B cell (primary cell): Measurements from ENCODE around the gene ATF4. TPM values are rescaled to one million over a fixed set of nuclear protein-coding genes. Genes with fewer than 3 reads are reported as not detected.

Experiments
- ATAC-seq: fragments of 200-7000 bp; cut with Tn5 transposase; one replicate; pipeline ENCODE4 v1.10.0; 2021; ENCODE audit warnings: low read depth, mild to moderate bottlenecking, moderate number of reproducible peaks, moderate library complexity
- CTCF ChIA-PET: fragments of 350-600 bp; sonication (Branson Sonifier 250); formaldehyde crosslinking; loops from one replicate; lab custom pipeline; 2021; ENCODE audit warnings: antibody characterized with exemption, inconsistent platforms; lab: Charles Lee
- POLR2A ChIA-PET: fragments of 350-600 bp; sonication (Branson Sonifier 250); formaldehyde crosslinking; loops from one replicate; lab custom pipeline; 2021; ENCODE audit warnings: antibody characterized with exemption; lab: Charles Lee
- DNase-seq: peaks from one replicate; pipeline ENCODE4 v3.0.0; 2013
- H2AFZ ChIP-seq: 2 replicates; pipeline ENCODE4 v1.6.1; 2012; ENCODE audit warnings: mild to moderate bottlenecking, low read depth, low read length; ENCODE audit not compliant: insufficient read depth, poor library complexity, severe bottlenecking
- H3K27ac ChIP-seq, 2 donors: 1 replicate in 1 of 2; 2 replicates in 1 of 2; pipeline ENCODE4 v1.5.1; 2012 to 2013; ENCODE audit warnings: low read length in 2 of 2, mild to moderate bottlenecking in 2 of 2, moderate library complexity in 1 of 2
- H3K27me3 ChIP-seq, 4 experiments: fragments of 200-600 bp in 1 of 4; sonication (generic) in 1 of 4; replicated peaks in 1 of 4; 1 replicate in 2 of 4; 2 replicates in 2 of 4; pipeline versions ENCODE4 v1.6.1 to v1.7.0; 2013 to 2016; ENCODE audit warnings: low read length in 3 of 4, mild to moderate bottlenecking in 2 of 4, mixed read lengths in 1 of 4, moderate library complexity in 1 of 4; ENCODE audit not compliant: insufficient read depth in 4 of 4, control insufficient read depth in 3 of 4; ENCODE audit errors: control extremely low read depth in 1 of 4
- H3K36me3 ChIP-seq, 2 experiments: replicated peaks in 1 of 2; 1 replicate in 1 of 2; 2 replicates in 1 of 2; pipeline versions ENCODE4 v1.6.1 to v1.7.1; 2013; ENCODE audit warnings: low read length in 1 of 2; ENCODE audit not compliant: insufficient read depth in 2 of 2, control insufficient read depth in 1 of 2; ENCODE audit errors: control extremely low read depth in 1 of 2, extremely low read depth in 1 of 2
- H3K4me1 ChIP-seq, 2 donors: fragments of 200-600 bp in 1 of 2; sonication (generic) in 1 of 2; 1 replicate in 1 of 2; 2 replicates in 1 of 2; pipeline versions ENCODE4 v1.5.1 to v1.6.1; 2013 to 2017; ENCODE audit warnings: low read length in 2 of 2; ENCODE audit not compliant: control insufficient read depth in 2 of 2, insufficient read depth in 2 of 2
- H3K4me2 ChIP-seq: replicated peaks from 2 replicates; pipeline ENCODE3; 2012; ENCODE audit warnings: mild to moderate bottlenecking, low read depth, low read length; ENCODE audit not compliant: poor library complexity, severe bottlenecking
- H3K4me3 ChIP-seq, 5 experiments: fragments of 200-600 bp in 1 of 5; sonication (generic) in 1 of 5; 1 replicate in 3 of 5; 2 replicates in 2 of 5; pipeline versions ENCODE4 v1.5.1 to v1.7.0; 2011 to 2016; ENCODE audit warnings: low read length in 4 of 5, mild to moderate bottlenecking in 4 of 5, low read depth in 2 of 5, control low read depth in 1 of 5, moderate library complexity in 1 of 5; ENCODE audit not compliant: insufficient read depth in 1 of 5; ENCODE audit errors: control extremely low read depth in 1 of 5, extremely low read depth in 1 of 5
- H3K79me2 ChIP-seq: fragments of 200-600 bp; sonication (generic); one replicate; pipeline ENCODE4 v1.6.0; 2016; ENCODE audit warnings: low read length; ENCODE audit not compliant: control insufficient read depth, insufficient read depth
- H3K9ac ChIP-seq: fragments of 200-600 bp; sonication (generic); 2 replicates; pipeline ENCODE4 v1.6.1; 2017; ENCODE audit warnings: mild to moderate bottlenecking, low read length, moderate library complexity
- H3K9me3 ChIP-seq, 3 donors: one replicate each; pipeline versions ENCODE4 v1.6.1 to v1.7.1; 2013; ENCODE audit warnings: low read length in 2 of 3; ENCODE audit not compliant: control insufficient read depth in 2 of 3, insufficient read depth in 1 of 3; ENCODE audit errors: control extremely low read depth in 1 of 3
- H4K20me1 ChIP-seq: 2 replicates; pipeline ENCODE4 v1.6.0; 2012; ENCODE audit warnings: mild to moderate bottlenecking, low read length; ENCODE audit not compliant: insufficient read depth, control insufficient read depth, poor library complexity, severe bottlenecking
- H3K27ac Mint-ChIP-seq: one replicate; pipeline ENCODE4 v1.8.0; 2021; ENCODE audit warnings: mixed read lengths
- H3K27me3 Mint-ChIP-seq: one replicate; pipeline ENCODE4 v1.8.0; 2021; ENCODE audit warnings: mixed read lengths
- H3K4me1 Mint-ChIP-seq: one replicate; pipeline ENCODE4 v1.8.0; 2021; ENCODE audit warnings: mixed read lengths
- H3K4me3 Mint-ChIP-seq: one replicate; pipeline ENCODE4 v1.8.0; 2021; ENCODE audit warnings: mixed read lengths
- H3K9me3 Mint-ChIP-seq: one replicate; pipeline ENCODE4 v1.8.0; 2022; ENCODE audit warnings: mixed read lengths; ENCODE audit not compliant: insufficient read depth
- CTCF ChIP-seq: fragments of 200-600 bp; IDR thresholded peaks from one replicate; pipeline ENCODE4 v1.8.0; 2022; ENCODE audit warnings: antibody characterized with exemption, mild to moderate bottlenecking
- EZH2 ChIP-seq: IDR thresholded peaks from 2 replicates; pipeline ENCODE4 v1.6.1; 2012; ENCODE audit warnings: borderline replicate concordance, low read depth, mild to moderate bottlenecking, moderate library complexity, low read length; ENCODE audit not compliant: insufficient read depth, poor library complexity, severe bottlenecking
- WGBS: methylation state at CpG from one replicate; pipeline ENCODE4 v1.1.5; 2013; ENCODE audit warnings: missing lambda C conversion rate; ENCODE audit not compliant: insufficient coverage; 5-methylcytosine and 5-hydroxymethylcytosine counted together
- intact Hi-C: fragments of 100-400 bp; cut with micrococcal nuclease; formaldehyde crosslinking; loops from one replicate; pipeline ENCODE4 v1.10.0; 2022
- polyA plus RNA-seq: library from polyadenylated mRNA; depleted of rRNA; stranded (reverse); fragments of >200 nt; gene quantifications from 2 replicates; pipeline ENCODE4 v1.2.3, GENCODE V29; 2012
- total RNA-seq, 2 donors: library from RNA; stranded (reverse); fragments of 120-200 nt in 1 of 2; gene quantifications; 1 replicate in 1 of 2; 2 replicates in 1 of 2; pipeline versions ENCODE4 v1.2.3 to v1.2.4, GENCODE V29; 2013 to 2022

Gene ATF4
- total and polyA plus RNA-seq, 2 donors (not counting 1 experiment from before 2014, with no cell fraction given): 244 to 678 TPM

GRCh38 chr22:39481595-39481994, 38.8 kb upstream of the ATF4 start:
- Histone ChIP-seq H3K27ac (no peak overlapping the region), H2AFZ (no peak overlapping the region), H4K20me1 (peaks cover 5% of the 10 kb centered on the region), H3K27me3 (no peaks in the 10 kb centered on the region), H3K4me1 (no peaks in the 10 kb centered on the region), H3K36me3 (no peaks in the 10 kb centered on the region), H3K9ac (no peak overlapping the region), H3K79me2 (peaks cover 22% of the 10 kb centered on the region), H3K9me3 (no peaks in the 10 kb centered on the region), H3K4me3 (no peak overlapping the region), H3K4me2 (no peak overlapping the region)
- ChIA-PET POLR2A (interaction anchor here (0.6 kb wide), 1 partner anchor 890 kb away, joined by 3 read pairs; no protein-coding TSS in a partner anchor), CTCF (interaction anchor here (0.7 to 1.3 kb wide), 2 partner anchors 10 to 33 kb away, joined by 3 to 4 read pairs; no protein-coding TSS in a partner anchor)
- no peaks in the 10 kb centered on the region for H3K27me3 Mint-ChIP-seq
- H3K4me3 Mint-ChIP-seq: no peak overlapping the region
- WGBS: 100% methylated on average over 5 of the region's 5 CpGs
- intact Hi-C loops: no loop called here
- no peak overlapping the region for H3K27ac Mint-ChIP-seq
- H3K4me1 Mint-ChIP-seq: no peaks in the 10 kb centered on the region
- no peak for ATAC-seq
- H3K9me3 Mint-ChIP-seq: no peaks in the 10 kb centered on the region
- DNase-seq: no peak
- TF ChIP-seq EZH2: no peak
- no peak for TF ChIP-seq CTCF

- no peaks in the 10 kb centered on the region for H3K4me1 Mint-ChIP-seq
- no peak overlapping the region for H3K27ac Mint-ChIP-seq
- ChIA-PET CTCF (interaction anchor here (0.8 to 1.7 kb wide), 5 partner anchors 11 to 554 kb away, joined by 3 to 10 read pairs (median 3); no protein-coding TSS in a partner anchor), POLR2A (no interaction called here)
- H3K4me3 Mint-ChIP-seq: no peak overlapping the region
- 93% methylated on average over 3 of the region's 3 CpGs for WGBS
- no peaks in the 10 kb centered on the region for H3K9me3 ChIP-seq
- H3K27me3 Mint-ChIP-seq: no peaks in the 10 kb centered on the region
- ATAC-seq: no peak
- no peak overlapping the region for H2AFZ ChIP-seq
- H3K79me2 ChIP-seq: peaks cover 18% of the 10 kb centered on the region
- TF ChIP-seq EZH2 (no peak), CTCF (no peak)
- H3K4me2 ChIP-seq: no peak overlapping the region
- H3K4me1 ChIP-seq: no peaks in the 10 kb centered on the region
- no peak overlapping the region for H3K9ac ChIP-seq
- no peak overlapping the region for H3K4me3 ChIP-seq
- peaks cover 5% of the 10 kb centered on the region for H4K20me1 ChIP-seq
- peaks cover 0 to 3% of the 10 kb centered on the region in 2 experiments for H3K36me3 ChIP-seq
- no peaks in the 10 kb centered on the region for H3K27me3 ChIP-seq
- H3K9me3 Mint-ChIP-seq: no peaks in the 10 kb centered on the region
- intact Hi-C loops: no loop called here
- no peak for DNase-seq
- H3K27ac ChIP-seq: no peak overlapping the region
Observed at GRCh38 chr22:39482768-39483167, 37.6 kb upstream of the ATF4 start.
